Progenitor cell of endocrine pancreas (in vitro differentiated cells): ENCODE results near the gene AP3B2. TPM values are rescaled to one million over a fixed set of nuclear protein-coding genes. Genes with fewer than 3 reads are reported as not detected.
"Not testable (repeated sequence)": the region's sequence is repeated elsewhere in the genome, so short reads cannot be mapped to it uniquely, and the experiment has no call there.

Source experiments
- DNase-seq: peaks from one replicate; pipeline ENCODE4 v3.0.0; 2021; ENCODE audit warnings: low spot score; ENCODE audit not compliant: unreplicated experiment
- H3K27ac Mint-ChIP-seq: 2 replicates; pipeline ENCODE4 v1.8.0; 2021; ENCODE audit warnings: mild to moderate bottlenecking, moderate library complexity, mixed read lengths
- H3K27me3 Mint-ChIP-seq: 2 replicates; pipeline ENCODE4 v1.8.0; 2021; ENCODE audit warnings: mixed read lengths
- H3K36me3 Mint-ChIP-seq: 2 replicates; pipeline ENCODE4 v1.8.0; 2022; ENCODE audit warnings: mixed read lengths; ENCODE audit not compliant: insufficient read depth
- H3K4me1 Mint-ChIP-seq: 2 replicates; pipeline ENCODE4 v1.8.0; 2021; ENCODE audit warnings: low read depth, mixed read lengths
- H3K4me3 Mint-ChIP-seq: 2 replicates; pipeline ENCODE4 v1.8.0; 2021; ENCODE audit warnings: low read depth, mild to moderate bottlenecking, moderate library complexity, mixed read lengths
- H3K9me3 Mint-ChIP-seq: 2 replicates; pipeline ENCODE4 v1.8.0; 2021; ENCODE audit warnings: low read depth, mixed read lengths
- total RNA-seq: library from RNA; stranded (reverse); gene quantifications from 2 replicates; pipeline ENCODE4 v1.2.1, GENCODE V29; 2021
- TF ChIP-seq, protein P1 (sequence below): fragments of 200-600 bp; sonication (generic); IDR thresholded peaks from one replicate; pipeline ENCODE4 v1.5.0; 2021; ENCODE audit warnings: antibody characterized with exemption, mild to moderate bottlenecking; ENCODE audit not compliant: unreplicated experiment

The AP3B2 gene
- total RNA-seq, 1 donor from 2014 or later = 14.4 TPM

DNA sequence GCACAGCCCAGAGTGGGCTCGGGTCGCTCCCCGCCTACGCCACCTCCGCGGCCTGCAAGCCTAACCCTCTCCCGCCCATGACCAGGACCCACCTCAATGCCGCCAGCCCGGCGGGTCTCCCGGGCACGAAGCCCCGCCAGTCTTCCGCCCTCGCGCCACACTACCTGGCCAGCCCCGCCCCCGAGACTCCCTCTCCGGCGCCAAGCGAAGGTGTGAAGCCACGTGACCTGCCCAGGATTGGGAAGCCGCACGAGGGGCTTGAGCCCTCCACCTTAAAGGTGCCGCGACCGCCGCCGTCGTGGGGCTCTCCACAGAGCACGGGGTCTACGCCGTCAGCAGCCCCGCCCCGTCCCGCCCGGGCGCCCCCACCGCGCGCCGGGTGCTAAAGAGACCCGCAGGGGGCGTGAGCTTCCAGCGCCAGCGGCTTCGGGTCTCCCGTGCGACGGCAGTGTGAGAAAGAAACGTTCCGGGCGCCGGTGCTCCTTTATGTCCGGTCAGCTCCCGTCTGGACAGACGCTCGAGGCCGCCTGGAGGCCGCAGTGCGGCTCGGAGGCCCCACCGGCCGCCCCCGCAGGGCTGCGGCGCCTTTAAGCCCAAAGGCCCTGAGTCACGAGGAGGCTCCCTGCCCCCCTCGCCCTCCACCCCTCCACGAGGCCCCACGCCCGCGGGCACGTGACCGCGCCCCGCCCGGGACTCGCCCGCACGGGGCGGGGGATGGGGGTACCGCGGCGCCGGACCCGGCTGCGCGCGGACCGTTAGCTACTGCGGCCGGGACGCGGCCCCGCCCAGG is 62.4 kb downstream of the AP3B2 start, which contains the start of gene CPEB1:
CPEB1 (minus strand) TSS at position 319 of the 790 bp plus-strand sequence. CDS start 18,904 bp downstream, outside the sequence.
- Mint-ChIP-seq H3K9me3 (no peaks in the 10 kb centered on the region), H3K4me1 (peaks cover 4% of the 10 kb centered on the region), H3K27me3 (peaks cover 74% of the 10 kb centered on the region), H3K27ac (no peak within 1 kb of the TSS), H3K4me3 (peak within 1 kb of the TSS; percentile 60), H3K36me3 (no peaks in the 10 kb centered on the region)
- DNase-seq = no peak
- TF ChIP-seq, protein P1, sequence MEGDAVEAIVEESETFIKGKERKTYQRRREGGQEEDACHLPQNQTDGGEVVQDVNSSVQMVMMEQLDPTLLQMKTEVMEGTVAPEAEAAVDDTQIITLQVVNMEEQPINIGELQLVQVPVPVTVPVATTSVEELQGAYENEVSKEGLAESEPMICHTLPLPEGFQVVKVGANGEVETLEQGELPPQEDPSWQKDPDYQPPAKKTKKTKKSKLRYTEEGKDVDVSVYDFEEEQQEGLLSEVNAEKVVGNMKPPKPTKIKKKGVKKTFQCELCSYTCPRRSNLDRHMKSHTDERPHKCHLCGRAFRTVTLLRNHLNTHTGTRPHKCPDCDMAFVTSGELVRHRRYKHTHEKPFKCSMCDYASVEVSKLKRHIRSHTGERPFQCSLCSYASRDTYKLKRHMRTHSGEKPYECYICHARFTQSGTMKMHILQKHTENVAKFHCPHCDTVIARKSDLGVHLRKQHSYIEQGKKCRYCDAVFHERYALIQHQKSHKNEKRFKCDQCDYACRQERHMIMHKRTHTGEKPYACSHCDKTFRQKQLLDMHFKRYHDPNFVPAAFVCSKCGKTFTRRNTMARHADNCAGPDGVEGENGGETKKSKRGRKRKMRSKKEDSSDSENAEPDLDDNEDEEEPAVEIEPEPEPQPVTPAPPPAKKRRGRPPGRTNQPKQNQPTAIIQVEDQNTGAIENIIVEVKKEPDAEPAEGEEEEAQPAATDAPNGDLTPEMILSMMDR = peak; percentile 35

GRCh38 chr15:82646250-82647044 is 63.2 kb downstream of the AP3B2 start:
- no peak for DNase-seq
- TF ChIP-seq, protein P1 = no peak
- Mint-ChIP-seq H3K4me1 (peaks cover 4% of the 10 kb centered on the region), H3K27ac (no peak overlapping the region), H3K9me3 (no peaks in the 10 kb centered on the region), H3K36me3 (no peaks in the 10 kb centered on the region), H3K27me3 (peaks cover 77% of the 10 kb centered on the region), H3K4me3 (peak overlapping the region; percentile 48)

DNA sequence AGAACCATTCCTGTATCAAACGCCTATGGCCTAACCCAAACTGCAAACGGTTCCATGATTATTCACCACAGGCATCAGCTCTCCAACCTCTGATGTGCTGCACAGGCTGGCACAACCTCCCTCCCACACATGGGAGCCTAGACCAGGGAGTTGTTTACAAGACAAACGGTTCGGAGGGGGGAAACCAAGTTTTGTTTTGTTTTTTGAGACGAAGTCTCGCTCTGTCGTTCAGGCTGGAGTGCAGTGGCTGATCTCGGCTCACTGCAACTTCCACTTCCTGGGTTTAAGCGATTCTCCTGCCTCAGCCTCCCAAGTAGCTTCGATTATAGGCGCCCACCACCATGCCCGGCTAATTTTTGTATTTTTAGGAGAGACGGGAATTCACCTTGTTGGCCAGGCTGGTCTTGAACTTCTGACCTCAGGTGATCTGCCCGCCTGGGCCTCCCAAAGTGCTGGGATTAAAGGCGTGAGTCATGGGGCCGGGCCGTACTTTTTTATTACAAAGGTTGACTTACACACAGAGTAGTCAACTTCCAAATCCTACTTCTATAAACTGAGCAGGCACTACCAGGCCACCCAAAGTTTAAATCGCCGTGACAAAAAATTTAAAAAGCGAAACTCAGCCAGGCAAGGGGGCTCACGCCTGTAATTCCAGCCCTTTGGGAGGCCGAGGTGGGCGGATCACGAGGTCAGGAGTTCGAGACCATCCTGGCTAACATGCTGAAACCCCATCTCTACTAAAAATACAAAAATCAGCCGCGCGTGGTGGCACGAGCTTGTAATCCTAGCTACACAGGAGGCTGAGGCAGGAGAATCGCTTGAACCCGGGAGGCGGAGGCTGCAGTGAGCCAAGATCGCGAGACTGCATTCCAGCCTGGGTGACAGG is 64.5 kb downstream of the AP3B2 start:
- H3K9me3 Mint-ChIP-seq, H3K4me3 Mint-ChIP-seq, H3K27ac Mint-ChIP-seq, DNase-seq, H3K4me1 Mint-ChIP-seq, H3K36me3 Mint-ChIP-seq: not testable (repeated sequence)
- peaks cover 79% of the 10 kb centered on the region for H3K27me3 Mint-ChIP-seq

- peaks cover 74% of the 10 kb centered on the region for H3K27me3 Mint-ChIP-seq
- no peaks in the 10 kb centered on the region for H3K9me3 Mint-ChIP-seq
- H3K4me1 Mint-ChIP-seq = peaks cover 4% of the 10 kb centered on the region
- no peak overlapping the region for H3K27ac Mint-ChIP-seq
- no peaks in the 10 kb centered on the region for H3K36me3 Mint-ChIP-seq
- no peak for DNase-seq
- TF ChIP-seq, protein P1 = no peak
- H3K4me3 Mint-ChIP-seq = no peak overlapping the region
Observed at GRCh38 chr15:82643992-82644391, 65.7 kb downstream of the AP3B2 start.

DNA sequence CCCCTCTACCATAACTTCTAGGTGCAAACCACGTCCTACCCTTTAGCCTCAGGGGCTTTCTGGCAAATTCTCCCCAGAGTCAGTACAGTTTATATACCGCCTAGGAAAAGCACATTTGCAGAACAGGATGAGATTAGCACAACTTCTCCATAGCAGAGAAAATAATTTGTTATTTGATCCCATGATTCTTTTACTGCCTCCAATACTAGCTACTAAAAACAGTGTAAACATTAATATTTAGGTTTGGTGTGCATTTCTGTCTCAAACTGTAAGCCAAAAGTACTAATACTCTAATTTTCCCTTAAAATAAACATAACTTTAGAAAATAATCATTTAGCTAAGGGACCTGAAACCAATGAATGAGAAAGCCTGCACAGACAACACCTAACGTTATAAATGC is 67.0 kb downstream of the AP3B2 start:
- DNase-seq = no peak
- Mint-ChIP-seq H3K4me1 (peaks cover 1% of the 10 kb centered on the region), H3K4me3 (no peak overlapping the region), H3K9me3 (no peaks in the 10 kb centered on the region), H3K36me3 (no peaks in the 10 kb centered on the region), H3K27me3 (peaks cover 63% of the 10 kb centered on the region), H3K27ac (no peak overlapping the region)
- TF ChIP-seq, protein P1 = no peak
